HUDEP-2 (cell line): ENCODE data around the gene EGFR.

ENCODE experiments used
- DNase-seq, 76 experiments: peaks; one replicate each; lab custom pipeline; 2025; ENCODE audit not compliant: unreplicated experiment in 76 of 76; lab: John Stamatoyannopoulos, UW

Gene EGFR

DNA sequence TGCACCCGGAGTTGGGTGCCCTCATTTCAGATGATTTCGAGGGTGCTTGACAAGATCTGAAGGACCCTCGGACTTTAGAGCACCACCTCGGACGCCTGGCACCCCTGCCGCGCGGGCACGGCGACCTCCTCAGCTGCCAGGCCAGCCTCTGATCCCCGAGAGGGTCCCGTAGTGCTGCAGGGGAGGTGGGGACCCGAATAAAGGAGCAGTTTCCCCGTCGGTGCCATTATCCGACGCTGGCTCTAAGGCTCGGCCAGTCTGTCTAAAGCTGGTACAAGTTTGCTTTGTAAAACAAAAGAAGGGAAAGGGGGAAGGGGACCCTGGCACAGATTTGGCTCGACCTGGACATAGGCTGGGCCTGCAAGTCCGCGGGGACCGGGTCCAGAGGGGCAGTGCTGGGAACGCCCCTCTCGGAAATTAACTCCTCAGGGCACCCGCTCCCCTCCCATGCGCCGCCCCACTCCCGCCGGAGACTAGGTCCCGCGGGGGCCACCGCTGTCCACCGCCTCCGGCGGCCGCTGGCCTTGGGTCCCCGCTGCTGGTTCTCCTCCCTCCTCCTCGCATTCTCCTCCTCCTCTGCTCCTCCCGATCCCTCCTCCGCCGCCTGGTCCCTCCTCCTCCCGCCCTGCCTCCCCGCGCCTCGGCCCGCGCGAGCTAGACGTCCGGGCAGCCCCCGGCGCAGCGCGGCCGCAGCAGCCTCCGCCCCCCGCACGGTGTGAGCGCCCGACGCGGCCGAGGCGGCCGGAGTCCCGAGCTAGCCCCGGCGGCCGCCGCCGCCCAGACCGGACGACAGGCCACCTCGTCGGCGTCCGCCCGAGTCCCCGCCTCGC lies at the start of gene EGFR:
Gene EGFR (plus strand): TSS at position 657 of the 830 bp plus-strand sequence. CDS start 261 bp downstream, outside the sequence.
- no peak for DNase-seq

DNA sequence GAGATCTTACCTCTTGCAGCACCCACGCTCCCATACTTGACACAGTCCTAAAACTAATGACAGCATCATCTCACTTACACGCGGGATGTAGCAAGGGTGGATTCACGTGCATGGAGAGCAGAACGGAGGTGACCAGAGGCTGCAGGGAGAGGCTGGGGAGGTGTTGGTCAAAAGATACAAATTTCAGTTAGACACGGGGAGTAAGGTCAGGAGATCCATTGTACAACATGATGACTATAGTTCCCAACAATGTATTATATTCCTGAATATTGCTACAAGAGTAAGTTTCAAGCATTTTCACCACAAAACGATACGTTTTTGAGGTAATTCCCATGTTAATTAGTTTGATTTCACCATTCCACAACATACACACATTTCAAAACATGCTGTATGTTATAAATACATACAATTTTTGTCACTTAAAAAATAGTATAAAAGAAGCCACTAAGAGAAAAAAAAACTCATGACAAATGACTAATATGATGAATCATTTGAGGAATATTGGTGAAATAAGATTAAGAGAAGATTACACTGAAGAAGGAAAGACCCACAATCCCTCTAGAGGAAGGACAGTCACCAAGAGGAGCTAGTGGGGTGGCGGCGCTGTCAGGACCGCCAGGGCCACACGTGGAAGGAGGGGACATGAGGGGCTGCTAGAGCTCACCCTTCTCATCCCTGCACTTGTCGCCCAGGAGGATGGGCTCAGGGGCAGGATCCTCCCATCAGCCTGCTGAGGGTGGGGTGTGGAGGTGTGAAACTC lies 49.4 kb upstream of the EGFR start:
- no peak for DNase-seq

DNA sequence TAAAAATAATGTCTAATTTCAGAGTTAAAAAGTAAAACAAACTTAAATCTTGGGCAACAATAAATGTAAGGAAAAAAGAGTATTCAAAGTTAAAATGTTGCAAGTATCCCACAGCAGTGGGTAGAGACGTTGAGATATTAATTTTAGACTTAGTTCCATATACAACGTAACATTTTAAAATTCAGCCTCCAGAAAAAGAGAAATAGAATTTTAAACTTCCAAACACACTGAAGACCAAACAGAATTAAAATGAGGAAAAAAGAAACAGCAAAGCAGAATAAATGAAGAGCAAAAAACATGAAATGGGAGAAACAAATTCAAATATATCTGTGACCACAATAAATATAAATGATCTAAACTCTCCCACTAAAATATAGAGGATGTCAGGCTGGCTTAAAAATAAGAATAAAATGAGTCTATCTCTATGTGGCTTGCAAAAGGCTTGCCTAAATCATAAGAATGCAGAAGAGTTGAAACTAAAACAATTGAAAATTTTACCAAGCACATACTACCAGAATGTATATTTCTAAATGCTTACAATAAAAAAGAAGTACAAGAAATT lies 46.0 kb upstream of the EGFR start:
- DNase-seq: no peak

DNA sequence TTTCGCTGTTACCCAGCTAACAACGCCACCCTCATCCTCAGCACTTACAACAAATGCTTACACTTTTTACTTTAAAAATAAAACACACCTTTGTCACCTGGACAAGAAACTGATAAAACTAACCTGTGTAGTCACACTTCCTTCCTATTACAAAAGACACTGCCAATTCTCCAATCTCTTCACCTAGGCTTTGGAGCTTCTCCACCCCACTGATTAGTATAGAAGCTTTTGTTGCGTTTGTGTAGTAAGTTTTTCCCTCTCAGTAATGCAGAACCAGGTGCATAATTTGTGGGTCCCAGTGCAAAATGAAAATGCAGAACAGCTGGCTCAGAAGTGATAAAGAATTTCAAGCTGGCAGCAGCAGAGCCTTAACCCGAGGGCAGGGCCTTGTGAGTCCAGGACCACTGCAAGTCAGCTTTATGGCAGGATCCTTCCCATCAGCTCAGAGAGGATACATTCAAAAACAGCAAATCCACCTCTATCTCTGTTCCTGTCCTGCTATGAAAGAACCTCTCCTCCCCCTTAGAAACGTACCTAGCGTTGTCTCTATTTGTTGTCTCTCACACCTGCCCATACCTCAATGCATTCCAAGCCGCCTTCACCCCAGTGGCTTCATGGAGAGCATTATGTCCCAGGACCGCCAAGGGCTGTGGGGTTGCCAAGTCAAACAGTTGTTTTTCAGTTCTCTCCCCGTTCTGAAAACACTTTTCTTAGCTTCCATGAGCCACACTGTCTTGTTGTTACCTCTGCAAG lies 40.3 kb upstream of the EGFR start:
- DNase-seq: no peak

DNA sequence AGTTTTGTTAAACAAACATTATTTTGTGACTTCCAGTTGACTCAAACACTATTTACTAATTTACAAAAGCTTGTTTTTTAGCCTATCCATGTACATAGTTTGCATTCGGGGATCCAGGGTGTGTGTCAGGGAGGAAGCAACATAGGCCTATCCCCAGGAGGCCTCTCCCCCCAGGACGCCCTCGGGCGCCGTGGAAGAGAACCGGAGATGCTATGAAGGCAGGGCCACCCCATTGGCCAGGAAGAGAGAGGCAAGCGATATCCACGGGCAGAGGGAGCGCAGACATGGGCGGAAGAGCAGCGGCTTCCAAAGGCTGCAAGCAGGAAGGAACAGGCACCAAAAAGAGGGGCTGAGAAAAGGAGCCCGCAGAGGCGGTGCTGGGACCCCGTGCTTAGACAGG lies 38.3 kb upstream of the EGFR start:
- DNase-seq: no peak

DNA sequence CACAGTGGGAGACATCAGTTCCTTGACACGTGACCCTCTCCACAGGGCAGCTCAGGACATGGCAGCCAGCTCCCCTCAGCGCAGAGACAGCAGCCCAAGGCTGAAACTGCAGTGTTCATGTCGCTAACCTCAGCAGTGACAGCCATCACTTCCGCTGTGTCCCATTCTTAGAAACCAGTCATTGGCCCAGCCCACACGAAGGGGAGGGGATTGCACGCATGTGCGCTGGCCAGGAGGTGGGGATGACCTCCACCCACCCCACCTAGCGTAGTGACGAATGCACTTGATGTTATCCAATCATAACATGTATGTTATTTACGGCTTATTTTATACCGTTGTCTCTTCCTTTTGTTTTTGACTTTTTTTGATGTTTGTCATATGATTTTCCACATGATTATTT lies 36.9 kb upstream of the EGFR start:
- no peak for DNase-seq

DNA sequence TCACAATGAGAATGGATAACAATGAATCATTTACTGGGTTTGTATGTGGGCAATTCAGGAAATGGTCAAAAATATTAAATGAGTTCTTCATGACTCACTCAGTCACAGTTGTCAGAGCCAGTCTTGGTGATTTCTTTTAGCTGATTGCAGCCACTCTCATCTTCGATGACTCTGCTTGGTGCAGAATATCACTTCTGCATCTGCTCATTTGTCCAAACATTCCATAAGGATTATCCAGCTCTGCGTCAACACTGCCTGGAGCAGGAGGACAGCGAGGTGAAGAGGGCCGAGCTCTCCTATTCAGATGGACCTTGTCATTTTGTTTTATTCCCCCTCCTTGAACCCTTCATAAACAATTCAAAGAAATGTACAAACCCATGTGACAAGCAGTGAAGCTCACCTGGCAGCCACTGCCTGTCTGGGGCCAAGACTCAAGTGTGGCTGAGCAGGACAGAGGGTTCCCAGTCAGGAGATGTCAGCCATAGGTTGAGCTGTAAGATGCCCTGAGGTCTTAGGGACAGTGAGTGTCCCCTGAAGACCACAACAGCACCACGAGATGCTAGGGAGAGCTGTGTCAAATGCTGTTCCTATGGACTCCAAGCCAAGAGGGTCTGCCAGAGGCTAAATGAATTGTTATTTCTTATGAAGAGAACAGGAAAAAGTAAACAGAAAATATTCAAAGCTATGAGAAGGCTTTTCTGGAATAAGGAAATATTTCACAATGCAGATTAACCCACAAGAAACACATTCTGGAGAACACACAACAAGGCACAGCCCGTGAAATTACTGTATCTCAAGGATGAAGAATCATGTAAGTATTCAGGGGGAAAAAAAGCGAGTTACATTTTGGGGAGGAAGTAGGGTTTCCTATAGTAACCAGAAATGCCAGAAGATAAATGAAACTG lies 33.1 kb upstream of the EGFR start:
- no peak for DNase-seq

DNA sequence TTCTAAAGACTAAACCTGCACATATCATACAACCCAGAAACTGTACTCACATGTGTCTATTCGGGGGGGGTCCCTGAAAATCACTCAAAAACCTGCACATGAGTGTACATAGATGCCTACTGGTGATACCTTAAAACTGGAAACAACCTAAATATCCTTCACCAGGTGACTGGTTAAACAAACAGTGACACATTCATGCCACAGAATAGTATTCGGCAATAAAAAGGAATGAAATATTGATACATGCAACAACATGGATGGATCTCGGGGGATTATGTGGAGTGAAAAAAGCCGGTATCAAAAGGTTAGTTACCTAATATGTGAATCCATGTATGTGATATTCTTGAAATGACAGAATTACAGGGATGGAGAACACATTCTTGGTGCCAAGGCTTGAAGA lies 32.1 kb upstream of the EGFR start:
- DNase-seq: no peak

DNA sequence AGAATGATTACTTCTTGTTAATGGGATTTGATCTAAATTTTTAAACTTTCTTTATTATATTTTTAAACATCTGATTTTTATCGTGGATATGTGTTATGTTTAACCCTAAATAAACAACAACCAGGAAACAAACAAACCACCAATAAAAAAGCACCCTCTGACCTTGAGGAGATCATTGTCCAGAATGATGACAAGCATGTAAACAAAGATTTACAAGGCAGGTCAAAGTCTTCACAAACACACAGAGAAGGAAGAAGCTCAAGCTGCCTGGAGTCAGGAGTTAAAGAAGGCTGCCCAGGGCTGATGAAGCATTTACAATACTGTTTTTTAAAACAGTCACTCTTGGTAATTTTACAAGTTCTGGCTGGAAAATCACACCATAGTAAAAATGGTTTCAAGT lies 31.0 kb upstream of the EGFR start:
- no peak for DNase-seq

DNA sequence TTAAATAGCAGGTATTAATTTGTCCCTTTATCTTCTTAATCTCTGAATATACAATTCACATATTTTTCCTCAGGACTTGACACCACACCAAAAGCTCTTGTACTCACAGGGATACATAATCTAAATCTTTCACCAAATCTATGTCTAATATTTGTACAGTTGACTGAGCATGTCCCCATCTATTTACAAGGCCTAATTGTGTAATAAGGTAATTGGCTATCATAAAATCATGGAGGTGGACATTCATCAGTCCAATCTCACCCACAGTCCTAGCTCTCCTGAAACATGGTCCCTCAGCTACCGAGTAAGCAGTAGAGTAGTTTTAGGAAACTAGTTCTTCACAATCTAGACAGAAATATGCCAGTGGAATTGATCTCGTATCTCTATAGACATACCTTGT lies 30.3 kb upstream of the EGFR start:
- no peak for DNase-seq

DNA sequence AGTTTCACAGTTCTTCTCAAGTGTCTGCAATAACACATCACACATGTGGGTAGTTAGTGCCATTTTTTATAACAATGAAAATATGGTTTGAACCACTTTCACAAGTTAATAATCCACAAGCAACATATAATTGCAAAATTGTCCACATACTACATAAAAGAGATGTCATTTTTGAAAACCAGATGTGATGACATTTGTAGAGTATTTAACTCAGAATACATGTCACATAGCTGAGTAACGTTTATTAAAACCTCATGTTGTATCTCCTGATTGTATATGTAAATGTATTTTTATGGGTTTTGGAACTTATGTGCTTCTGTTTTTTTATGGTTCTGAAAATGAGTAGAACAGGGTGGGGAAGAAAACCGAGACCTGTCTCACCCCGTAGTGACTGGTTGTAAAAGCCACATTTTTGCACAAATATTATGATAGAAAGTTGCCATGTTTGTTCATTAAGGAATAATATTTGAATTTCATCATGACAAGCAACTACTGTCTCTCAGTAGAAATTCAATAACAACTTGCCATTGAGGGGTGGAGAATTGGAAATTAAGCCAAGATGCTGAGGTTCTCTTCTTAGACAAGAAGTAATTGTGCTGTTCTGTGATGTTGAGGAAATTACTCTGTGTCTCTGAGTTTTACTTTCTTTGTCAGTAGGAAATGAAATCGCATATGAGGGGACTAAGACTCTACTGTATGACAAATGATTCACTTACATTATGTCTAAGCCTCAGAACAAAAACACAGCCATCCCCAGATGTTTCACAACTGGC lies 29.2 kb upstream of the EGFR start:
- no peak for DNase-seq

DNA sequence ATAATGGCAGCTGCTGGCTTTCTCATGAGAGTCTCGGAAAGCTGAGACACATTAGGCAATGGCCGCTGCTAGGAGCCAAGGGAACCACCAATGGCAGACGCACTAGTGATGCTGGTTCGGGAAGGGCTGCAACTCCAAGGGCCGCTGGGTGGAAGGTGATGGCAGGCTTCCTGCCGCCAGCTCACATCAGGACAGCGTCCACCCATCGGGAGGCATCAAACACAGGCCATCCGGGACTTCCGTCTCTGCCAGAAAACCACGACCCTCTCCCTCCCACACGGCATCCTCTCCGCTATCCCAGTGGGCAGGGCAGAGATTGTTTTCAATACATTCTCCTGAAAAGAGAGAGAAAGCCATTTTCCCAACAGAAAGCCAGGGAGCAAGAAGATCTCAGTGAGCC lies 27.5 kb upstream of the EGFR start:
- DNase-seq: no peak

DNA sequence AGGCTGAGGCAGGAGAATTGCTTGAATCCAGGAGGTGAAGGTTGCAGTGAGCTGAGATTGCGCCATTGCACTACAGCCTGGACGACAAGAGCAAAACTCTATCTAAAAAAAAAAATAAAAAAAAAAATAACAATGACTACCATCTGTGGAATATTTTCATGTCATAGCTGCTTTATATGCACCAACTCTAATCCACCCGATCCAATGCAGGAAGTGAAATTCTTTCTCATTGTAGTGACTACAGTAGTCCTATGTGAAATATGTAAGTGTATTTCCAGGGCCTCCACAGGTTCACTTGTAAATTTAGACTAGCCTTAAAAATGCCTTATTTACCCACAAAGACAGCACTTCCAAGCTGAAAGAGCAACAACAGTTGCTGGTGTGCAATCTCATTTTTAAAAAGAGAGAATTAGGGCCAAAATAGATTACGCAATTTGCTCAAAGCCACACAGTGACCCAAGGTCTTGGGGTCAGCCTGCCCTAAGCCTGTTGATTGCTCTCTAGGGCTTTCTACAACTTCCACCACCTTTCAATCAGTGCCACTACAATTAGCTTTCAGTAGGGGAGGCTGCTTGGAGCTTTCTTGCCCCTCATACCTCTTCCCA lies 25.8 kb upstream of the EGFR start:
- no peak for DNase-seq

DNA sequence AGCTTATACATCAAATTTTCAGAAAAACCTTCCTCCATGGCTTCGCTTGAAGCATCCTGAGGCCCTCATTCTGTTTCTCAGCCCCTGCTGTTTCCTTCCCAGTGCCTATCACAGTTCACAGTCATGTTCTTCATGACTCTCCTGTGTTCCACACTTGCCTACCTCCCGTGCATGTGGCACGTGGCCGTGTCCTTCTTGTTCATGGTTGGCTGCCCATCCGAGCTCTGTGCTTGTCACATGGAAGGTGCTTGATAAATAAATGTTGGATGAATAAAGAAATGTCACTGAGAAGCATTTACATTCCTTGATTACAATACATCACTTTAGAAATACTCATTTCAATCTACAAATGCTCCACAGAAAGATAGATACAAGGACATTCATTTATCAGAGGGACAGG lies 23.7 kb upstream of the EGFR start:
- DNase-seq: no peak

DNA sequence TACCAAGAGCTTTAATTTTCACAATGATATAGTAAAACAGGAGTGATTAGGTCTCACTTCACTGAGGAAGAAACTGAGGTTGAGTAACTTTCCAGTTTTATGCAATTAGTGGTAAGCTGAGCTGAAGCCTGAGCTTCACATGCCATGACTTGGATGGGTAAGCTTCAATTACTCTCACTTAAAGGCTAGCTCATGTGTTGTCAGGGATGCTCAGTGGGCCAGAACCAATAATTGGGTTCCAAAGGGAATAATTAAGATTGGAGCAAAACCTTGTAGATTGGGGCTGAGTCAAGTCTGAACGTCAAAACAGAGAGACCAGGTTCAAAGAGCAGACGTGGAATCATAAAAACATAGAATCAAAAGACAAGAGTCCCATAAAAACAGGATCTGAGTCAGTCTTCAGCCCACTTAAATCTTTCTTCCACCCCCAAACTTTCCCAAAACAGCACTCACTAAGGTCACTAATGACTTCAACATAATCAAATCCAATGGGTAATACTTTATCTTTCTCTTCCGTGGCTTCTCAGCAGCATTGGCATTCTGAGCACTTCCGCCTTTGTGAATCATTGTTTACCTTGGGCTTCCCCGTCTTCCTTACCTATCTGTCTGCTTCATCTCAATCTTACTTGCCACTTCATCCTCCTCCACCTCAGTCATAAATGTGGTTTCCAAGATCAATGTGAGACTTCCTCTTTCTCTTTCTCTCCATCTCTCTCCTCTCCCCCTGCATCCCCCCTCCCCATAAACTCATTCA lies 23.0 kb upstream of the EGFR start:
- no peak for DNase-seq

DNA sequence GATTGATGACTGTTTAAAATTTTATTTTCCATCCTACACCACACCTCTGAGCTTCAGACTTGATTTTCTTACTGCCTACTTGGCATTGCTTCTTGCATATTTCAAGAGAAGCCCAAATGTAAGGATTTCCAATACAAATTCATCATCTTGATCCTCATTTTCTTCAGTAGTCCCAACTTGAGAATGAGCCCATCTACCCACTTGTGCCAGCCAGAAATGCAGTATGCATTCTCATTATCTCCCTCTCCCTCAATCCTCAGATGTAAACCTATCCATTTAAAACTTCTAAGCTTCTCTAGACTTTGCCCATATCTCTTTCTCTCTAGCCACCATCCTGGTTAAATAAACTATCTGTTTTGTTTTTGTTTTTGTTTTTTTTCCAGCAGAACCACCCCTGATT lies 22.4 kb upstream of the EGFR start:
- DNase-seq: no peak

DNA sequence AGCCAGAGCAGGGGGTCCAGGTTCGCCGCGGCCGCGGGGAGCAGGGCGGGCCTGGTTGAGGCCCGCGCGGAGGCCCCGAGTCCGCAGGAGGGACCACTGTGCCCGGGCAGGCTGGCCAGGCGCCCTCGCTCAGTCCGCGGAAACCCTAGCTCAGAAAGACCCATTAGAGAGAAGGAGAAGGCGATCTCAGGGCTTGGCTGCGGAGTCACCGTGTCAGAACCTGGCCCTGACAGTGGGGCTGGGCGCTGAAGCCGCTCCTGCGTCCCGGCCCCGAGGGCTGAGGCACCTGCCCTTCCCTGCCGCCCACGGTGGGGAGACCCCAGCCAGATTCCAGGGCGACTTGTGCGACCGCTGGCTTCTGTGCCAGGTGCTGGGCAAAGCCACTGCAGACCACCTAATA lies 14.2 kb upstream of the EGFR start:
- no peak for DNase-seq

DNA sequence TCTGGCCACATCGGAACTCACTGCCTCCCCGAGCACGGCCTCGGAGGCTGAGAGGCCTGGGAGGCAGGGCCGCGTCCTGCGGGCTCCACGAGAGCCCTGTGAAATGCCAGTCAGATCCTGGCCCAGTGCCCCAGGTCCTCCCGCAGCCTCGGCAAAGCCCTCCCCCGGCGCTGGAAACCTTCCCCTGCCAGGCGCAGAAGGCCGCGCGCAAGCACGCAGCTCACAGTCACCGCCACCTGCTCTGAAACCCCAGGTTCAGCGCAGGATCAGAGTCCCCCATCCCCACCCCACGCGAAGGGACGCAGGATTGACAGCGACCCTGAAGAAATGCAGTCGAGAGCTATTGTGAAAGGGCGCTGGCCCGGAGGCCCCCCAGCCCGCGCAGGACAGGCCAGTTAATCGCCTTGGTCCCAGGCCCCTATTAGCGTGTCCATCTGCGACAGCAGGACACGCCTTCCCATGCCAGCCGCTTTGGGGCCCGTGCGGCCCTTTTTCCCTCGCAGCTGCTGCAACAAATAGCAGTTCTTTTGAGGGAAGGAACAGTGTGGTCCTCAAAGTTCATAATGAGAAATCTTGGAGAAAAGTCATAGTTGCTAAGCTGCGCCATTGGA lies 13.5 kb upstream of the EGFR start:
- DNase-seq: no peak
